ENCODE results near the gene RNF150. TPM values are rescaled to one million over a fixed set of nuclear protein-coding genes. Genes with fewer than 3 reads are reported as not detected.

Gene RNF150
- total RNA-seq, 1 experiment from 2014 or later, result 2.7 TPM

DNA sequence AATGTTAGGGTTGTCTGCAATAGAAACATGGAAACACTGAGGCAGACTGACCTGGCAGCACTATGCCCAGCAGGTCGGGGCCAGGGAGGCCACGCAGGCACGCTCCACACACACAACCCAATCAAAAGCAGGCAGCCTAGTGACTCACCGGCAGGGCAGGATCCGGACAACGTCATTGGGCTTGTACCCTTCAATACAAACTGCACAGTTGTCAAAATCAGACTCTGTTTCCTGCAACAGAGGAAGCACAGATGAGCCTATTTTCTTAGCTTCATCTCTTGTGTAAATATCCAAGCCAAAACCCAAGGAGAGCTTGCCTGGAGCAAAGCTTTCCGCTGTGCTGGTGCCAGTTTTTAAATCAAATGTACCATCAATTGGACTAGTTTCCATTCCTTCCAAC lies 185.8 kb downstream of the RNF150 start:
- no peak for TF ChIP-seq EZH2 (IDR thresholded peaks at IDR 0.05; ENCODE audit: borderline replicate concordance, low read depth, low read length, poor library complexity, severe bottlenecking)
- TF ChIP-seq, protein P1, sequence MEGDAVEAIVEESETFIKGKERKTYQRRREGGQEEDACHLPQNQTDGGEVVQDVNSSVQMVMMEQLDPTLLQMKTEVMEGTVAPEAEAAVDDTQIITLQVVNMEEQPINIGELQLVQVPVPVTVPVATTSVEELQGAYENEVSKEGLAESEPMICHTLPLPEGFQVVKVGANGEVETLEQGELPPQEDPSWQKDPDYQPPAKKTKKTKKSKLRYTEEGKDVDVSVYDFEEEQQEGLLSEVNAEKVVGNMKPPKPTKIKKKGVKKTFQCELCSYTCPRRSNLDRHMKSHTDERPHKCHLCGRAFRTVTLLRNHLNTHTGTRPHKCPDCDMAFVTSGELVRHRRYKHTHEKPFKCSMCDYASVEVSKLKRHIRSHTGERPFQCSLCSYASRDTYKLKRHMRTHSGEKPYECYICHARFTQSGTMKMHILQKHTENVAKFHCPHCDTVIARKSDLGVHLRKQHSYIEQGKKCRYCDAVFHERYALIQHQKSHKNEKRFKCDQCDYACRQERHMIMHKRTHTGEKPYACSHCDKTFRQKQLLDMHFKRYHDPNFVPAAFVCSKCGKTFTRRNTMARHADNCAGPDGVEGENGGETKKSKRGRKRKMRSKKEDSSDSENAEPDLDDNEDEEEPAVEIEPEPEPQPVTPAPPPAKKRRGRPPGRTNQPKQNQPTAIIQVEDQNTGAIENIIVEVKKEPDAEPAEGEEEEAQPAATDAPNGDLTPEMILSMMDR (conservative IDR thresholded peaks at IDR 0.05; ENCODE audit: low read depth, low read length), result no peak
- Histone ChIP-seq H3K9me3 (ENCODE audit: low read depth, low read length, poor library complexity, severe bottlenecking) (no peaks in the 10 kb centered on the region), H3K4me1 (ENCODE audit: insufficient read depth, low read length, poor library complexity, severe bottlenecking) (no peaks in the 10 kb centered on the region), H3K36me3 (ENCODE audit: insufficient read depth, low read length, poor library complexity, severe bottlenecking) (no peaks in the 10 kb centered on the region), H3K4me3 (ENCODE audit: low read depth, low read length, poor library complexity, severe bottlenecking) (no peak overlapping the region), H3K27me3 (replicated peaks; ENCODE audit: insufficient read depth, low read depth, low read length, poor library complexity) (no peaks in the 10 kb centered on the region), H3K27ac (ENCODE audit: low read depth, low read length, poor library complexity, severe bottlenecking) (no peak overlapping the region)
- BruUV-seq (replicated peaks), result no TSS peak
- ChIA-PET POLR2A (ENCODE audit: low non-redundant PET) (no interaction called here), CTCF (no interaction called here)
- DNase-seq (ENCODE audit: low spot score), result no peak
- intact Hi-C loops (cut with micrococcal nuclease; ENCODE audit: unreplicated experiment), result no loop called here

DNA sequence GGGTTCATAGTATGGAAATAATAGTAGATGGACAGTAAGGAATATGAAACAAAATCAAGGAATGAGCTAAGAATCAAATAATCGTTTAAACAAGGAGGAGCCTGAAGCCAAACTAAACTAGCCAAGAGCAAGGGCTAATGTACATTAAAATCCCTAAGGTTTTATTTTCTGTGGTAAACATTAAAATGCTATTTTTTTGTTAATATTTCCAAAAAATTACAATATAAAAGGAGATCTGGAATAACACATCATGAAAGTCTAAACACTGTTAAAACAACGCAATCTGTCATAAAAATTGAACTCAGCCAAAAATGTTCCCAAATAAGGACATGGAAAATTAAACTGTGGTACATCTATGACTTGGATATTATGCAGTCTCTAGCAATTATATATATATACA lies 188.2 kb downstream of the RNF150 start:
- intact Hi-C loops (cut with micrococcal nuclease; ENCODE audit: unreplicated experiment), result no loop called here
- Histone ChIP-seq H3K4me3 (ENCODE audit: low read depth, low read length, poor library complexity, severe bottlenecking) (no peak overlapping the region), H3K27me3 (replicated peaks; ENCODE audit: insufficient read depth, low read depth, low read length, poor library complexity) (no peaks in the 10 kb centered on the region), H3K4me1 (ENCODE audit: insufficient read depth, low read length, poor library complexity, severe bottlenecking) (no peaks in the 10 kb centered on the region), H3K27ac (ENCODE audit: low read depth, low read length, poor library complexity, severe bottlenecking) (no peak overlapping the region), H3K9me3 (ENCODE audit: low read depth, low read length, poor library complexity, severe bottlenecking) (no peaks in the 10 kb centered on the region), H3K36me3 (ENCODE audit: insufficient read depth, low read length, poor library complexity, severe bottlenecking) (no peaks in the 10 kb centered on the region)
- DNase-seq (ENCODE audit: low spot score), result no peak
- TF ChIP-seq, protein P1 (conservative IDR thresholded peaks at IDR 0.05; ENCODE audit: low read depth, low read length), result no peak
- no peak for TF ChIP-seq EZH2 (IDR thresholded peaks at IDR 0.05; ENCODE audit: borderline replicate concordance, low read depth, low read length, poor library complexity, severe bottlenecking)
- ChIA-PET POLR2A (ENCODE audit: low non-redundant PET) (no interaction called here), CTCF (no interaction called here)
- no TSS peak for BruUV-seq (replicated peaks)

DNA sequence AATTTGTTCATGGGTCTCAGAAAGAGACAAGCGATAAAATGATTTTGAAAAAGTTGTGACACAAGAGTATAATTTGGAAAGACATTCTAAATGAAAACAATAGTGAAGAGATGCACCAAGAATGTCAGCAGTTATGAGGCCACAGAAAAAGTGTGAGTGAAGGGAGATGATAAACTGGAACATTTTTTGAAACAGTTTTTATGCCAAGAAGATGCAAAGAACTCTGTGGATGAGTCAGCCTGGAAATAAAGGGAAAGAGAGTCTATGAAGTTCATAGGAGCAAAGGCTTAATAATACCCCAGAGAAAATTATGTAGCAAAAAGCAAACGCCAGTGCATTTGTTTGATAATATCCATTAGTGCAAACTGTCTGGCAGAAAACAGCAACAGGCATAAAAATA lies 188.7 kb downstream of the RNF150 start:
- CTCF ChIA-PET, result no interaction called here
- no peaks in the 10 kb centered on the region for H3K27me3 ChIP-seq (replicated peaks; ENCODE audit: insufficient read depth, low read depth, low read length, poor library complexity)
- DNase-seq (ENCODE audit: low spot score), result no peak
- POLR2A ChIA-PET (ENCODE audit: low non-redundant PET), result no interaction called here
- H3K9me3 ChIP-seq (ENCODE audit: low read depth, low read length, poor library complexity, severe bottlenecking), result no peaks in the 10 kb centered on the region
- H3K4me3 ChIP-seq (ENCODE audit: low read depth, low read length, poor library complexity, severe bottlenecking), result no peak overlapping the region
- TF ChIP-seq, protein P1 (conservative IDR thresholded peaks at IDR 0.05; ENCODE audit: low read depth, low read length), result no peak
- no peak for TF ChIP-seq EZH2 (IDR thresholded peaks at IDR 0.05; ENCODE audit: borderline replicate concordance, low read depth, low read length, poor library complexity, severe bottlenecking)
- no peaks in the 10 kb centered on the region for H3K36me3 ChIP-seq (ENCODE audit: insufficient read depth, low read length, poor library complexity, severe bottlenecking)
- H3K4me1 ChIP-seq (ENCODE audit: insufficient read depth, low read length, poor library complexity, severe bottlenecking), result no peaks in the 10 kb centered on the region
- intact Hi-C loops (cut with micrococcal nuclease; ENCODE audit: unreplicated experiment), result no loop called here
- no TSS peak for BruUV-seq (replicated peaks)
- H3K27ac ChIP-seq (ENCODE audit: low read depth, low read length, poor library complexity, severe bottlenecking), result no peak overlapping the region

Measured in A673 (cell line).